Thoracic aorta (tissue), 2 donors: ENCODE results near the gene FRYL. TPM values are rescaled to one million over a fixed set of nuclear protein-coding genes. Genes with fewer than 3 reads are reported as not detected.
"Not testable (repeated sequence)": the region's sequence is repeated elsewhere in the genome, so short reads cannot be mapped to it uniquely, and the experiment has no call there.

Source experiments
- ATAC-seq: fragments of 150-250 bp; one replicate; pipeline ENCODE4 v1.8.0; 2017; ENCODE audit warnings: low read depth; ENCODE audit not compliant: insufficient number of reproducible peaks, low FRiP score
- DNase-seq: peaks from one replicate; pipeline ENCODE4 v3.0.0-alpha.2; 2020; ENCODE audit warnings: low spot score
- H3K27ac ChIP-seq, 2 donors: fragments of 200-600 bp; sonication (generic); 1 replicate in 1 of 2; 2 replicates in 1 of 2; pipeline ENCODE4 v1.5.1; 2016; ENCODE audit warnings: mild to moderate bottlenecking in 2 of 2, moderate library complexity in 2 of 2
- H3K27me3 ChIP-seq: fragments of 200-600 bp; sonication (generic); replicated peaks from 2 replicates; pipeline ENCODE4 v1.6.0; 2016; ENCODE audit warnings: mild to moderate bottlenecking; ENCODE audit not compliant: insufficient read depth
- H3K36me3 ChIP-seq: fragments of 200-600 bp; sonication (generic); one replicate; pipeline ENCODE4 v1.5.1; 2016
- H3K4me1 ChIP-seq, 2 donors: fragments of 200-600 bp; sonication (generic); 1 replicate in 1 of 2; 2 replicates in 1 of 2; pipeline versions ENCODE4 v1.5.1 to v1.6.0; 2016; ENCODE audit warnings: low read depth in 2 of 2, mild to moderate bottlenecking in 1 of 2; ENCODE audit not compliant: control insufficient read depth in 1 of 2
- H3K4me3 ChIP-seq: fragments of 200-600 bp; sonication (generic); 2 replicates; pipeline ENCODE4 v1.5.1; 2016; ENCODE audit warnings: mild to moderate bottlenecking
- H3K9me3 ChIP-seq: fragments of 200-600 bp; sonication (generic); 2 replicates; pipeline ENCODE4 v1.5.1; 2016
- total RNA-seq, 2 donors: library from RNA; depleted of rRNA; stranded (reverse); fragments of >200 nt; gene quantifications; one replicate each; pipeline versions ENCODE4 v1.1.0 to v1.2.3, GENCODE V29; 2016
- TF ChIP-seq, protein P1 (sequence below): fragments of 200-600 bp; sonication (generic); IDR thresholded peaks from one replicate; pipeline ENCODE4 v1.5.1; 2019; ENCODE audit warnings: antibody characterized with exemption

The FRYL gene
- total RNA-seq, 2 donors from 2014 or later = 108 to 155 TPM

DNA sequence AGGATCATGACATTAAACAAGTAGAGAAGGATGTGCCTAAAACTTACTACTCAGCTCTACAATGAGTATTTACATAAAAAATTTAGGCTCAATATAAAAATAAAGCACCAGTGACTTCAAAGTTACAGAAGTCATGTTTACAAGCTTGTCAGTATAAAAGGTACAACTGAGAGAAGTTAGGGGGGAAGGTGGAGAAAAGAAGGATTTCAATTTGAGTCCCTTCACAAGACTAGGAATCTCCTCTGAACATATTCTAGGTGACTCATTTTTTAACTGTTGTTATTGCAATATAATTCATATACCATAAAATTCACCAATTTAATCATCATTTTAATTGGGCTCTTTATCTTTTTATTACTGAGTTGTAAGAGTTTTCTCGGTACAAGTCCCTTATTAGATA, 26.9 kb downstream of the FRYL start:
- no peaks in the 10 kb centered on the region for H3K27me3 ChIP-seq
- peaks cover 21 to 38% of the 10 kb centered on the region in 2 donors for H3K4me1 ChIP-seq
- TF ChIP-seq, protein P1, sequence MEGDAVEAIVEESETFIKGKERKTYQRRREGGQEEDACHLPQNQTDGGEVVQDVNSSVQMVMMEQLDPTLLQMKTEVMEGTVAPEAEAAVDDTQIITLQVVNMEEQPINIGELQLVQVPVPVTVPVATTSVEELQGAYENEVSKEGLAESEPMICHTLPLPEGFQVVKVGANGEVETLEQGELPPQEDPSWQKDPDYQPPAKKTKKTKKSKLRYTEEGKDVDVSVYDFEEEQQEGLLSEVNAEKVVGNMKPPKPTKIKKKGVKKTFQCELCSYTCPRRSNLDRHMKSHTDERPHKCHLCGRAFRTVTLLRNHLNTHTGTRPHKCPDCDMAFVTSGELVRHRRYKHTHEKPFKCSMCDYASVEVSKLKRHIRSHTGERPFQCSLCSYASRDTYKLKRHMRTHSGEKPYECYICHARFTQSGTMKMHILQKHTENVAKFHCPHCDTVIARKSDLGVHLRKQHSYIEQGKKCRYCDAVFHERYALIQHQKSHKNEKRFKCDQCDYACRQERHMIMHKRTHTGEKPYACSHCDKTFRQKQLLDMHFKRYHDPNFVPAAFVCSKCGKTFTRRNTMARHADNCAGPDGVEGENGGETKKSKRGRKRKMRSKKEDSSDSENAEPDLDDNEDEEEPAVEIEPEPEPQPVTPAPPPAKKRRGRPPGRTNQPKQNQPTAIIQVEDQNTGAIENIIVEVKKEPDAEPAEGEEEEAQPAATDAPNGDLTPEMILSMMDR = no peak
- DNase-seq = no peak
- no peak overlapping the region for H3K4me3 ChIP-seq
- H3K36me3 ChIP-seq = no peaks in the 10 kb centered on the region
- ATAC-seq = no peak
- no peaks in the 10 kb centered on the region for H3K9me3 ChIP-seq
- no peak overlapping the region for H3K27ac ChIP-seq

DNA sequence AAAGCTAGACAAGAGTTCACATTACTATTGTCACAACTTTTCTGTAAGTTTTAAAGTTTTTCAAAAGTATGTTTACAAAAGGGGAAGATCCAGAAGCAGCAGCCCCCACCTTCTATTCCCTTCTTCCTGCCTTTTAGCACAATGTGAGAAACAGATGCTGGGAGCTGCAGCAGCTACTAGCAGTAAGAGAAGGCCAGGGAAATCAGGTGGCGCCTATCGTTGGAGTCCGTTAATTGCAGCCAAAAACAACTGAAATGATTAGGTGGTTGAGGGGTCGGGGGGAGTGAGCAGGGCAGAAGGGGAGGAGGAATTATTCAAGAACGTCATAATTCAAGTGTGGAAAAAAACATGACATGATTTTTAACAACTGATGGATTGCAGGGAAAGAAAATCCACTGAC, 27.4 kb downstream of the FRYL start:
- H3K4me3 ChIP-seq = no peak overlapping the region
- TF ChIP-seq, protein P1 = no peak
- H3K4me1 ChIP-seq = peaks cover 21 to 38% of the 10 kb centered on the region in 2 donors
- DNase-seq (no peak), ATAC-seq (no peak)
- H3K36me3 ChIP-seq = no peaks in the 10 kb centered on the region
- no peak overlapping the region for H3K27ac ChIP-seq
- H3K27me3 ChIP-seq = no peaks in the 10 kb centered on the region
- H3K9me3 ChIP-seq = no peaks in the 10 kb centered on the region

DNA sequence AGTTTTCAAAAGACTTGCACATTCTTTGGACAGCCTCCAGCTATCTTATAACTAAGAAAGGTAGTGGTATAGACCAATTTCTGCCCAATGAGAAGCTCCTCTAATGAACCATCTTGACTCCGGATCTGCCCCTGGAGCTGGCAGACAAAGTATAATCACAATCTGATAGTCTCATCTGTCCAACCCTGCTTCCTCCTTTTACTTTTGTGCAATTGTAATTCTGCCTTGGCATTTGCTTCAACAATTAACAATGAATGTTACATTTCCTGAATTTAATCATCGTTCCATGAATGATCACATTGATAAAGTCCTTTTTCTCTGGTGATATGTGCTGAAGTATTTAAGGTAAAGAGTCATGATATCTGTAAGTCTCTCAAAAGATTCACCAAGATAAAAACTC, 27.8 kb downstream of the FRYL start:
- DNase-seq (no peak), ATAC-seq (no peak)
- Histone ChIP-seq H3K27me3 (no peaks in the 10 kb centered on the region), H3K4me3 (no peak overlapping the region), H3K9me3 (no peaks in the 10 kb centered on the region), H3K27ac (no peak overlapping the region), H3K36me3 (no peaks in the 10 kb centered on the region), H3K4me1 (peaks cover 21 to 38% of the 10 kb centered on the region in 2 donors)
- TF ChIP-seq, protein P1 = no peak

DNA sequence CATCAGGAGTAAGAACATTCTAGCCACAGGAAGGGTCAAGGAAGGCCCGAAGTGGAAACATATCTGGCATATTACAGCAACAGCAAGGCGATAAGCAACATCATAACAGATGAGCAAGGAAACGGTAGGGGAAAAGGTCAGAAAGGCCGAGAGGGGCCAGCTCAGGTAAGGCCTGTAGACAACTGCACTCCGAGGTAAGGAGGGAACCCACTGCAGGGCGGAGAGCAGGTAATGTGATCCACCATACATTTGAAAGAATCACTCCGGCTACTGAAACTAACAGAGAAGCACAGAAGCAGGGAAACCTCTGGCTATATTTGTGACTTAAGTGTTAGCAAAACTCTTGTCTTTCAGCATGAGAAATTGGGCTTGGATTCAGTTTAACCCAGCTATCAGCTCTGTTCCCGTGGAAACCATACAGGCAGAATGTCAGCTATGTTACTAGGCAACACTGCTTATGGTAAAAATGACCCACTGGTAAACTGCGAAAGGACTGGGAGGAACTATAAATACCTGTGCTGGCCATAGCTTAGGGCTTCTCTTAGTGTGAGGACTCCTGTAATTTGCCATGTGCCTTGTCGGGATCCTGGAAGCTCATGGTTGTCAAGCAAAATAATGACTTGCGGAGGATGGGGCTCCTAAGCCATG, 31.0 kb downstream of the FRYL start:
- H3K27me3 ChIP-seq = no peaks in the 10 kb centered on the region
- no peak overlapping the region for H3K4me3 ChIP-seq
- peaks cover 18 to 43% of the 10 kb centered on the region in 2 donors for H3K4me1 ChIP-seq
- DNase-seq (no peak), ATAC-seq (no peak)
- no peaks in the 10 kb centered on the region for H3K36me3 ChIP-seq
- no peaks in the 10 kb centered on the region for H3K9me3 ChIP-seq
- TF ChIP-seq, protein P1 = no peak
- H3K27ac ChIP-seq = no peak overlapping the region

DNA sequence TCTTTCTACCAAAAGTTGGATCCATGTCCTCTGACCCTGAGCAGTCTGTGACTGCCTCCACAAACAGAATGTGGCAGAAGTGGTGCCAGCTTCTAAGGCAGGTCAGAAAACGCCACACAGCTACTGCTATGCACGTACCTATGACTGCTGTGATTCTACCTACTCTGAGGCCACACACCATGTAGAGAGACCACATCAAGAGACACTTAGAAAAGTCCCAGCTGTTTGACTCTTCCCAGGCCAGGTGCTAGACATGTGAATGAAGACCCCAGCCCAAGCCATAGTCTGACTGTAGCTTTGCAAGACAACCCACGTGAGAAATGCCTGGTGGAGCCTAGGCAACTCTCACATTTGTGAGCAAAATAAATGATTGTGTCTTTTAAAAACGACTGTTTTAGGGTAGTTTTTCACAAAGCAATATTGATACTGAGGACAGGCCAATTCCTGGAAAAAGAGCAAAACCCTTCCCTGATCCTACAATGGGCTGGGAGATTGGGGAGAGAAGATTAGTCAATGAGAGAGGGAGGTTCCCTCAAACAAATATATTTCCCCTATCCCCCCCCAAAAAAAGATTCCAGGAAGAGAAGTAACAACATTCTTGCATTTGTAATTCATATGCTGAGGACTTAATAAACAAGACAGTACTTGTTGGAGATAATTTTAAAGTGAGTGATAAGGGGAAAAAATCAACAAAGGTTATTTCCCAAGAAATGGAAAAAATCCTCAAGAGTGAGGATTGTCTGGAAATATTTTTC, 33.3 kb downstream of the FRYL start:
- ATAC-seq (no peak), DNase-seq (no peak)
- no peak overlapping the region for H3K4me3 ChIP-seq
- H3K4me1 ChIP-seq = peaks cover 9 to 39% of the 10 kb centered on the region in 2 donors
- no peaks in the 10 kb centered on the region for H3K27me3 ChIP-seq
- TF ChIP-seq, protein P1 = no peak
- no peaks in the 10 kb centered on the region for H3K9me3 ChIP-seq
- H3K27ac ChIP-seq = no peak overlapping the region
- H3K36me3 ChIP-seq = no peaks in the 10 kb centered on the region

DNA sequence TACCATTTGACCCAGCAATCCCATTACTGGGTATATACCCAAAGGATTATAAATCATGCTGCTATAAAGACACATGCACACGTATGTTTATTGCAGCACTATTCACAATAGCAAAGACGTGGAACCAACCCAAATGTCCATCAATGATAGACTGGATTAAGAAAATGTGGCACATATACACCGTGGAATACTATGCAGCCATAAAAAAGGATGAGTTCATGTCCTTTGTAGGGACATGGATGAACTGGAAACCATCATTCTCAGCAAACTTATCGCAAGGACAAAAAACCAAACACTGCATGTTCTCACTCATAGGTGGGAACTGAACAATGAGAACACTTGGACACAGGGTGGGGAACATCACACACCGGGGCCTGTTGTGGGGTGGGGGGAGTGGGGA, 34.9 kb downstream of the FRYL start:
- H3K27me3 ChIP-seq, H3K4me3 ChIP-seq, ATAC-seq, H3K27ac ChIP-seq, H3K36me3 ChIP-seq, H3K9me3 ChIP-seq, DNase-seq: not testable (repeated sequence)
- peaks cover 0 to 29% of the 10 kb centered on the region in 2 donors for H3K4me1 ChIP-seq
